Upper lobe of right lung (tissue), 1 donor: ENCODE measurements around the gene PTGER4. TPM values are rescaled to one million over a fixed set of nuclear protein-coding genes. Genes with fewer than 3 reads are reported as not detected.
"Not testable (repeated sequence)": the region's sequence is repeated elsewhere in the genome, so short reads cannot be mapped to it uniquely, and the experiment has no call there.

ENCODE experiments used
- ATAC-seq: fragments of 200-7000 bp; cut with Tn5 transposase; one replicate; pipeline ENCODE4 v1.9.1; 2020; ENCODE audit warnings: mild to moderate bottlenecking, moderate library complexity
- DNase-seq: peaks from one replicate; pipeline ENCODE4 v3.0.0-alpha.2; 2020
- H3K27ac ChIP-seq: fragments of 200-600 bp; one replicate; pipeline ENCODE4 v1.8.0; 2022
- H3K27me3 ChIP-seq: fragments of 200-600 bp; one replicate; pipeline ENCODE4 v1.8.0; 2022; ENCODE audit warnings: mild to moderate bottlenecking
- H3K36me3 ChIP-seq: fragments of 200-600 bp; one replicate; pipeline ENCODE4 v1.8.0; 2022
- H3K4me1 ChIP-seq: fragments of 200-600 bp; one replicate; pipeline ENCODE4 v1.8.0; 2022
- H3K4me3 ChIP-seq: fragments of 200-600 bp; one replicate; pipeline ENCODE4 v1.8.0; 2022; ENCODE audit warnings: mild to moderate bottlenecking
- H3K9me3 ChIP-seq: fragments of 200-600 bp; one replicate; pipeline ENCODE4 v1.8.0; 2022
- CTCF ChIP-seq: fragments of 200-600 bp; IDR thresholded peaks from one replicate; pipeline ENCODE4 v1.8.0; 2022; ENCODE audit warnings: antibody characterized with exemption
- intact Hi-C: fragments of 100-400 bp; cut with DNase I; formaldehyde crosslinking; loops from one replicate; pipeline ENCODE4 v1.11.0; 2022
- total RNA-seq: library from RNA; stranded (reverse); fragmentation: NEBNext Ultra II Directional; extraction: Animal tissue kit (Norgen Biotek cat#: 25700); gene quantifications from one replicate; pipeline ENCODE4 v1.2.1, GENCODE V29; 2021
- donor health status: DM: no; HTN: yes; CAD: no; lungs with severe emphysema.

PTGER4 gene
- total RNA-seq, 1 donor from 2014 or later: 31.2 TPM

GRCh38 chr5:40694433-40694832 lies 14.7 kb downstream of the PTGER4 start:
- Histone ChIP-seq H3K9me3 (no peaks in the 10 kb centered on the region), H3K27me3 (no peaks in the 10 kb centered on the region), H3K36me3 (peaks cover 24% of the 10 kb centered on the region), H3K4me3 (no peak overlapping the region), H3K4me1 (peaks cover 3% of the 10 kb centered on the region), H3K27ac (no peak overlapping the region)
- ATAC-seq (no peak), DNase-seq (no peak)
- no peak for TF ChIP-seq CTCF
- intact Hi-C loops: no loop called here

GRCh38 chr5:40700116-40700782 lies 20.5 kb downstream of the PTGER4 start:
- H3K27ac ChIP-seq: no peak overlapping the region
- no peak overlapping the region for H3K4me3 ChIP-seq
- no peaks in the 10 kb centered on the region for H3K27me3 ChIP-seq
- intact Hi-C loops: no loop called here
- H3K4me1 ChIP-seq: no peaks in the 10 kb centered on the region
- DNase-seq (no peak), ATAC-seq (no peak)
- no peaks in the 10 kb centered on the region for H3K36me3 ChIP-seq
- H3K9me3 ChIP-seq: peaks cover 5% of the 10 kb centered on the region
- TF ChIP-seq CTCF: no peak

- intact Hi-C loops: not testable (repeated sequence)
Observed at GRCh38 chr5:40702027-40702426, 22.3 kb downstream of the PTGER4 start.

GRCh38 chr5:40705484-40705883 lies 25.8 kb downstream of the PTGER4 start:
- H3K4me1 ChIP-seq, H3K9me3 ChIP-seq, H3K36me3 ChIP-seq, H3K4me3 ChIP-seq, H3K27ac ChIP-seq, H3K27me3 ChIP-seq, DNase-seq, ATAC-seq, intact Hi-C loops: not testable (repeated sequence)

More at GRCh38 chr5:40702027-40702426, 22.3 kb downstream of the PTGER4 start:
- H3K36me3 ChIP-seq, H3K4me1 ChIP-seq, H3K27ac ChIP-seq, H3K4me3 ChIP-seq, H3K9me3 ChIP-seq, H3K27me3 ChIP-seq, ATAC-seq, DNase-seq: not testable (repeated sequence)

GRCh38 chr5:40710575-40710974 lies 30.9 kb downstream of the PTGER4 start:
- ATAC-seq, intact Hi-C loops: not testable (repeated sequence)

GRCh38 chr5:40714001-40714400 lies 34.3 kb downstream of the PTGER4 start:
- intact Hi-C loops: no loop called here
- H3K4me3 ChIP-seq: no peak overlapping the region
- no peak for ATAC-seq

More at GRCh38 chr5:40710575-40710974, 30.9 kb downstream of the PTGER4 start:
- H3K4me1 ChIP-seq, H3K27me3 ChIP-seq, H3K27ac ChIP-seq, DNase-seq, H3K9me3 ChIP-seq, H3K36me3 ChIP-seq, H3K4me3 ChIP-seq: not testable (repeated sequence)

GRCh38 chr5:40716000-40716399 lies 36.3 kb downstream of the PTGER4 start:
- Histone ChIP-seq H3K9me3 (no peaks in the 10 kb centered on the region), H3K4me3 (no peak overlapping the region), H3K27me3 (no peaks in the 10 kb centered on the region), H3K27ac (no peak overlapping the region), H3K4me1 (no peaks in the 10 kb centered on the region), H3K36me3 (peaks cover 6% of the 10 kb centered on the region)
- intact Hi-C loops: no loop called here
- DNase-seq (no peak), ATAC-seq (no peak)
- no peak for TF ChIP-seq CTCF

More at GRCh38 chr5:40714001-40714400, 34.3 kb downstream of the PTGER4 start:
- DNase-seq: no peak
- TF ChIP-seq CTCF: no peak
- Histone ChIP-seq H3K36me3 (no peaks in the 10 kb centered on the region), H3K4me1 (no peaks in the 10 kb centered on the region), H3K27me3 (no peaks in the 10 kb centered on the region), H3K27ac (no peak overlapping the region), H3K9me3 (no peaks in the 10 kb centered on the region)
